ENCODE measurements around the gene LAPTM5.

LAPTM5 gene

GRCh38 chr1:30712583-30712982 lies 45.0 kb downstream of the LAPTM5 start:
- DNase-seq: no peak

DNA sequence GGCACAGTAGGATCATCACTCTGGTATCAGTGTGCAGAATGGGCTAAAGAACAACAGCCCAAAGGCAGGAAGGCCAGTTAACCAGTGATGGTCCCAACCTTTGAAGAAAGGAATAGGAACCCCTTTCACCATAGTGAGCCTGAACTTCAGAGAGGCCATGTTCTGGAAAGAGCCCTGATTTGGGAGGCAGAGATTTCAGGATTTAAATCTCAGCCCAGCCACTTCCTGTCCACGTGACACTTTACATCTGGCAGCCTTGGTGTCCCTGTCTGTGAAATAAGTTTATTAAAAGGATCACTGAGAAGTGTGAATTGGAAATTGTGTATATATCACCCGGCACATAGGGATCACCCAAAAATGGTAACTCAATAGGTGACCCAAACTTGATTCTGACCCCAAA lies 47.2 kb downstream of the LAPTM5 start:
- DNase-seq: no peak

- DNase-seq: no peak
Measured at GRCh38 chr1:30708361-30708728, 49.2 kb downstream of the LAPTM5 start.

DNA sequence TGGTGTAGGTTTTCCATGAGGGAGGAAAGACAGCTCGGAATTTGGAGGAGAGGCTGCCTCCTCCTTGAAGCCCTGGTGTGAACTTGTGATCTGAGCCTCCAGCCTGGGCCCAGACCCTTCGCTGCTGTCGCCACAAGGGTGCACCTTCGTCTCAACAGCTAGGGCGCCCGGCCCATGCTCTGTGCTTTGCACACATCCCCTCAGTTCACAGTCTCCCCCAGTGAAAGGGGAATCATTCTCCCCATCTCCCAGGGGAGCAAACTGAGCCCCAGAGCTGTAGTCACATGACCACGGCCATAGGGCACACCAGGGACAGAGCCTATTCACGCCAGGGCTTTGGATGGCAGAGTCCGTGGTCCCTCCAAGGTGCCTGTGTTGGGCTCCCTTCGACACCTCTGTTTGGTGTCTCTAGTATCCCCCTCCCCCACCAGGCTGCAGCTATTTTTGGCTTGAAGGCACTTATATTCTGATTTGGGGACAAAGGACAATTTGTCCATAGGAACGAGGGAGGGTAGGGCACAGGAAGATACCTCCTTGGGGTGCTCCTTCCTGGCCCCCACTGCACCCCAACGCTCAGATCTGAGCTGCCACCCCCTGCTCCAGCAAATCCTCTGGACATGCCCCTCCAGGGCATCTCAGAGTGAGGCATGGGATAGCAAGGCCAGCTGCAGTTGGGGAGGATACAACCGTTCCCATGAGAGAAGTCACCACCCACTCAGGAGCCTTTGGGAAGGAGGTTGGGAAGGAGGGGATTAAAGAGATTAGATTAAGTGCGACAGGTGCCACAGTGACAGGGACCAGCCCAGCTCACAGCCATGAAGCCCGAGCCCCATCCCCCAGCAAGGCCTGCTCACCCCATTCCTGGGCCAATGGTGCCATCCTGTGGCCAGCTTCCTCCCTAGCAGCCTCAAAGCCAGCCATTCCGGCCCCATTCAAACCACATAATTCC lies 49.9 kb downstream of the LAPTM5 start:
- DNase-seq: peak; percentile 62

DNA sequence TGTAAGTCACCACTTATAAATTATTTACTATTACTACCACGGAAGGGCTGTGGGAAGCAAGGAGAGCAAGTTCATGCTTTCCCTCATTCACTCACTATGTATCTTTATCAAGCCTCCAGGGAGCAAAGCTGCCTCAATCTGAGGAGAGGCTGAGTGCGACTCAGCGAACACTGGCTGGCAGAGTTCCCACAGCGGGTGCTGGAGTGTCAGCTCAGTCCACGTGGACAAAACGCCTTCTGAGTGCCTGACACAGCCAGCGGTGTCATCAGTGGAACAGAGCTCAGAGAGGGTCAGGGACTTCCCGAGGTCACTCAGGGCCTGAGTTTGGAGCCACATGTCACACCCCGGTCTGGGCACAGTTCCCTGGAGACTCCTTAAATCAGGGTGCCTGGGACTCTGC lies 51.0 kb downstream of the LAPTM5 start:
- DNase-seq: no peak

GRCh38 chr1:30705698-30706097 lies 51.9 kb downstream of the LAPTM5 start:
- no peak for DNase-seq

DNA sequence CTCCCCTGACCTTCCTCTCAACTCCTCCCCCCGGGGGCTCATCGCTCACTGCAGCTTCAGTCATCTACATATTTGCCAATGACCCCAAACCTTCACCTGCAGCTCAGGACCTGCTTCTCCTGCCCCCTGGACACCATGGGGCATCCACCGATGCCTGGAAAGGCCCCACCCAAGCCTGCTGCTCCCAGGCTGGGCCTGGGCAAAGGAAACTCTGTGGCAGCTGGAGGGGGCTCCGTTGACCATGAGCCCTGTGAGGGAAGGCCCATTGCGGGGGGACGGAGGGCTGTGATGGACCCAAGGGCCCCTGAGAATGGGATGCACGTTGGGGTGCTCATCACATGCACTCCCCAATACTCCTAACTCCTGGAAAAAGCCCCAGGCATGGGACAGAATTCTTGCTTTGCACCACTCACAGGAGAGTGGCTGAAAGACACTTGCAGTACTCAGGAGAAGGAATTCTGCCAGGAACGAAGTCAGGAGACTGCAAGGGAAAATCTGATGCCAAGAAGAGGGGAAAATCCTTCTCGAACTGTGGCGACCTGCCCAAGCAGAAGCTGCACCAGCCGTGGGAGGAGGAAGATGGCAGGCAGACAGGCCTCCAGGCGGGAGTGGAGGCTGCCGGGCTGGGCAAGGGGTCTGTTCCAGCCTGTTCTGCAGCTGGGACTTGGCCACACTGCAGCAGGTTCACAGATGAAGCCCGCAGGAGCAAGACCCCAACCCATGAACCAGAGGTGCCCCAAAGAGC lies 52.6 kb downstream of the LAPTM5 start:
- DNase-seq: no peak

DNA sequence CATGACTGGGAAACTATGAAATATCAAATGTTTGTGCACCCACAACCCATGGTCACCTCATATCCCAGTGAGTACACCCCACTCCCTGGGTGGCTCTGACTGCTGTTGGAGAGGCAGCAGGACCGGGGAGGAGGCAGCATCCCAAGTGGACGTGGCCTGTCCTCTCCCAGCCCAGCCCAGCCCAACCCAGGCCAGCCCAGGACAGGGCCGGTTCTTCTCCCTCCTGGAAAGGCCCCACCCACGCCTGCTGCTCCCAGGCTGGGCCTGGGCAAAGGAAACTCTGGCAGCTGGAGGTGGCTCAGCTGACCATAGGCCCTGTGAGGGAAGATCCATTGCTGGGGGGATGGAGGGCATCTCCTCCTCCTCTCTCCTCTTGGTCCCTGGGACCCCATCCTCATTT lies 53.3 kb downstream of the LAPTM5 start:
- DNase-seq: no peak

GRCh38 chr1:30702823-30703222 lies 54.8 kb downstream of the LAPTM5 start:
- DNase-seq: no peak

DNA sequence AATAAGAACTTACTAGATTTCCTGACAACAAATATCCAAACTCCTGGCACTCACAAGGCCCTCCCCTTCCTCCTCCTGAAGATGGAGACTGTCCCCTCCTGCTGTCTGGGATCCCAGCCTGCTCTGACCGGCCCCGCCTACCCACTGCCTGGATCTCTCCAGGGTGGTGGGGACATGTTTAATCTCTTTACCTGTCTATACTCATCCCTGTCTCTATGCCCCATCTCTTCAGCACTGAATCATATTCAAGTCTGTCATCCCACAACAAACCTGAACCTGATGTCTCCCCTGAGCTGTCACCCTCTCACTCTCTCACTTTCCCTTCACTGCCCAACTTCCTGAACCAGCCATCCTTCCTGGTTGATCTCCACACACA lies 56.3 kb downstream of the LAPTM5 start:
- no peak for DNase-seq

GRCh38 chr1:30700528-30701257 lies 56.9 kb downstream of the LAPTM5 start:
- DNase-seq: no peak

DNA sequence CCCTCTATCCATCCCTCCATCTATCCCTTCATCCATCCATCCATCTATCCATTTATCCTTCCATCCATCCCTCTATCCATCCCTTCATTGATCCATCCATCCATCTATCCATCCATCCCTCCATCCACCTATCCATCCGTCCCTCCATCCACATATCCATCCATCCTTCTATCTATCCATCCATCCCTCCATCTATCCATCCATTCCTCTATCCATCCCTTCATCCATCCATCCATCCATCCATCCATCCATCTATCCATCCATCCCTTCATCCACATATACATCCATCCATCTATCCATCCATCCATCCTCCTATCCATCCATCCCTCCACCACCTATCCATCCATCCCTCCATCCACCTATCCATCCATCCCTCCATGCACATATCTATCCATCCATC lies 57.8 kb downstream of the LAPTM5 start:
- DNase-seq: no peak

- DNase-seq: no peak
Measured at GRCh38 chr1:30698401-30698981, 59.1 kb downstream of the LAPTM5 start.

- DNase-seq: no peak
Measured at GRCh38 chr1:30697571-30698376, 59.8 kb downstream of the LAPTM5 start.

DNA sequence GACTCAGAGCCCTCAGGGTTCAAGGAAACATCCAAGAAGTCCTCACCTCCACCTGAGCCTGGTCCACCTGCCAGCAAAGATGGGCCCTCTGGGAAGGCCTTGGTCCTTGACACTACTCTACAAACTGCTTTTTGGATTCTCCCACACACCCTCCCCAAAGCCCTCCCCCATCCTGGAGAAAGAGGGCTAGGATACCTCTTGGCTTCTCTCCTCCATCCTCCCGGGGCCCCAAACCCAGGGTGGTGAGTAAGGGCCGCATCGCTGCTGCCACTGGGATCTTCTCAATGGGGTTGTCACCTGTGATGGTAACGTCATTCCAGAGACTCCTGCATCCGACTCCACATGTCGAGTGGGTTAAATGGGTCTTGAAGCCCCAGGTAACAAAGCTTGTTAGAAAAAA lies 60.7 kb downstream of the LAPTM5 start:
- DNase-seq: no peak

DNA sequence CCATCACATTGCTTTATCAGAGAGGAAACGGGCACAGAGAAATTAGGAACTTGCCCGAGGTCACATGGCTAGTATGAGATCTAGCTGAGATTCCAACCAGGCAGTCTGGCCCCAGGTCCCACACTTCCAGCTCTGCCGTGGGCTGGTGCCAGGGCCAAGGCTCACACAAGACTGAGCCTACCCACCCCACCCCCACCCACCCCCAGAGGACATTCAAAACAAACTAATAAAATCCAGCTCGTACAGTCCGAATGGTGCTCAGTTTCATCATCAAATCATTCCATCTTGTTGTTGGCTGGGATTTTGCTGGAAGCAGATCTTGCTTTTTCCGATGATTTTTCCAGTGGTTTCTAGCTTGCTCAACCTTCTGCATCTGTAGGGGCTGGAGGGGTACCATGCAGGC lies 62.1 kb downstream of the LAPTM5 start:
- no peak for DNase-seq

DNA sequence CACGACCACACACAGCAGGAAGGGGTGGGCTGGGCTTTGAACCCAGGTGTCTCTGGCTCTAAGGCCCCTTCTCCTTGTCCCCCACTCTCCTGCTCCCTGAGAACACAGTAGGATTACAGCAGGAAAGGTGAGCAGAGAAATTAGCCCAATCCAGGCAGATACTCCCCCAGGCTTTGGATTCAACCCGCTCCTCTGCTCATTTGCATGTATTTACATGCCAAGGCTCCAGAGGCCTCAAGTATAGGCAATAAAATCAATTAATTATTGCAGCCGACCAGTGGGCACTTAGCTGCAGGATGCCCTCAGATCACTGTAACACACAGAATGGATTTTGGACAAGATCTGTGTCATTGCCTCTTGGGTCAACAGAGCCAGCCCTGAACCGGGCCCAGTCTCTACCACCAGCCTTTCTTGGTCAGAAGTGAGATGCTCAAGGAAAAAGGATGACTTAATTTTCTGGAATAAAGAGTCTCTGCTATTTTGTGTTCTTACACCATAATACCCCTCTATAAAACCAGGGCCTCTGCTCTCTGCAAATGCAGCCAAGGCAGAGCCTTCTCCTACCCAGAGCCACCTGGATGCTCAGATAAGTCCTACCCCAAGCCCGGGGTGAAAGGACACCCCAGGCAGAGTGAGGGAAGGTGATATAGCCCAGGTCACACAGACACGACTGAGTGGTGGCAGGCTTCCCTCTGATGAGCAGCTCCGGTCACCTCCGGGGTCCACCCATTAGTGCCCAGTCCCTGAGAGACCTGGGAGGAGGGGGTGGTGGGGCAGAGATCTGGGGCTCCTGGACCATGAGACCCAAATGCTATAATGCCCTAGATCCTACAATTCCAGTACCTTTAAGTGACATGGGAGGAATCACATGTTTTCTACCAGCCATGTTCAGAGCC lies 63.0 kb downstream of the LAPTM5 start:
- no peak for DNase-seq

DNA sequence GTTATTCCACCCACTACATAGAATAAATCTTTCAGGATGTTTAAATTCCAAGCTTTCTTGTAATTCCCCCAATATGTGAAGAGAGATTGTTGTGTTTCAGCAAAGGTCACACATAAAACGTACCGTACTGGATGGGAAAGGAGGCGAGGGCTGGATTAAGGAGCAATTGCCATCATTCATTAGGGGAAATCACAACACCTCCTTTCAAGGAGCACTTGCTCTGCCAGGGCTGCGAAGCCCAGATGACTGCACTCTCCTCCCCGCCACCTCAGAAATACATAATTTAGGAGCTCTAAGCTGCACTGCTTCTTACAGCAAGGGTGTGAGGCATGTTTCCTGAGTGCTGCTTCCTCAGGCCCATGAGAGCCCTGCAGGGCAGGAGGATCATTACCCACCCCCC lies 63.8 kb downstream of the LAPTM5 start:
- DNase-seq: no peak

DNA sequence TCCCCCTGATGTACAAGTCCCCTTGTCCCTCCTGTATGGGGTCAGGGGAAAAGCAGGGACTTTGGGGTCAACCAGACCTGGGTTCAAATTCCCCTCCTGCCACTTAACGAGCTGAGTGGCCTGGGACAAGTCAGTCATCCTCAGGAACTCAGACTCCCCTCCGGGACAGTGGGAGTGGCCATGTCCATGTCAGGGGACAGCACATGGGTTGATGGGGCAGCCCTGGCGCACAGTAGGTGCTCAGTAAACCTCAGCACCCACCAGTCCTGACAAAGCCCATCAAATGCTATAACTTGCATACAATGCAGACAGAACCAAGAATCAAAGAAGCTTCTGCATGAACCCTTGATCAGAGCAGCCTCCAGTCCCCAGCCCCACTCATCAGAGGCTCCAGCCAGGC lies 64.2 kb downstream of the LAPTM5 start:
- DNase-seq: no peak

- no peak for DNase-seq
Measured at GRCh38 chr1:30692948-30693301, 64.6 kb downstream of the LAPTM5 start.

DNA sequence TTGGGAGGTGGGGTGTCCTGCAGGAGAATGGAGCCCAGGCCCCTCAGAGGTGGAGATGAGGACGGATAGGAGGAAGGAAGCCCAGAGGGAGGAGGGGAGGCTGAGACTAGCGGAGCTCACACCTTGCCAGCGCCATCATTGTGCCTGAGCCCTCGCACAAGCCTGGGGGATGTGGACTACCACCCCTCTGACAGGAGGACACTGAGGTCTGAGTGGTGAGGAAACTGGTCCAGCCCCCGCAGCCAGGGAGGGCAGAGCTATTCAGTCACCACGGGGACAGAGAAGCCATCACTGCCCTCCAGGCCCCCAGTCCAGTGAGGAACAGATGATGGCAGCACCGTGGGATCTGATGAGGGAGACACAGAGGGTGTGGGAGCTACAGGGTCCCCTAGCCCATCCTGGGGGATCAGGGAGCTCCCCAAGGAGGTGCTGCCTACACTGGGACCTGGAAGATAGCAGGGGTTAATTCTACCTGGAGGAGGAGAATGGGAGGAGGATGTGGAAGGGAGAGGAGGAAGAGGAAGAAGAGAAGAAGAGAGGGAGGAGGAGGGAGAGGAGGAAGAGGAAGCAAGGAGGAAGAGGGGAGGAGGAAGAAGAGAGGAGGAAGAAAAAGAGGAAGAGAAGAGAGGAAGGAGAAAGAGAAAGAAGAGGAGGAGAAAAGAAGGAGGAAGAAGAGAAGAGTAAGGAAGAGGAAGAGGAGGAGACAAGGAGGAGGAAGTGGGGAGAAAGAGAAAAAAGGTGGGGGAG lies 65.2 kb downstream of the LAPTM5 start:
- no peak for DNase-seq
